Karpas-422 (cell line): Measurements from ENCODE around the gene IGSF21. TPM values are rescaled to one million over a fixed set of nuclear protein-coding genes. Genes with fewer than 3 reads are reported as not detected.

Source experiments
- DNase-seq: peaks from one replicate; pipeline ENCODE4 v3.0.0-alpha.2; 2015
- H2AFZ ChIP-seq: fragments of 200-600 bp; sonication (generic); 2 replicates; pipeline ENCODE4 v1.6.1; 2014; ENCODE audit warnings: antibody characterized with exemption, low read length, mixed read lengths
- H3K27ac ChIP-seq: fragments of 200-600 bp; sonication (generic); 2 replicates; pipeline ENCODE4 v1.5.1; 2014; ENCODE audit warnings: mild to moderate bottlenecking, low read length, moderate library complexity
- H3K27me3 ChIP-seq: fragments of 200-600 bp; sonication (generic); 2 replicates; pipeline ENCODE4 v1.6.1; 2014; ENCODE audit warnings: low read length, mixed read lengths
- H3K36me3 ChIP-seq: fragments of 200-600 bp; sonication (generic); 2 replicates; pipeline ENCODE4 v1.6.1; 2014; ENCODE audit warnings: low read length, mixed read lengths; ENCODE audit not compliant: insufficient read depth
- H3K4me1 ChIP-seq: fragments of 200-600 bp; sonication (generic); 2 replicates; pipeline ENCODE4 v1.6.1; 2014; ENCODE audit warnings: mild to moderate bottlenecking, low read length, mixed read lengths
- H3K4me2 ChIP-seq: fragments of 200-600 bp; sonication (generic); 2 replicates; pipeline ENCODE4 v1.6.1; 2014; ENCODE audit warnings: low read length, low read depth, mild to moderate bottlenecking; ENCODE audit not compliant: poor library complexity, severe bottlenecking
- H3K4me3 ChIP-seq: fragments of 200-600 bp; sonication (generic); 2 replicates; pipeline ENCODE4 v1.5.1; 2014; ENCODE audit warnings: mild to moderate bottlenecking, antibody characterized with exemption, low read length, mixed read lengths
- H3K79me2 ChIP-seq: fragments of 200-600 bp; sonication (generic); 2 replicates; pipeline ENCODE4 v1.6.1; 2014; ENCODE audit warnings: mild to moderate bottlenecking, low read length, mixed read lengths
- H3K9ac ChIP-seq: fragments of 200-600 bp; sonication (generic); 2 replicates; pipeline ENCODE4 v1.6.0; 2014; ENCODE audit warnings: low read length
- H3K9me2 ChIP-seq: fragments of 200-600 bp; sonication (generic), shearing (Covaris generic); replicated peaks from 2 replicates; pipeline ENCODE4 v1.6.0; 2014; ENCODE audit warnings: mild to moderate bottlenecking, low read length, moderate library complexity; ENCODE audit not compliant: insufficient read depth
- H3K9me3 ChIP-seq: fragments of 300-700, 200-600 bp; sonication (generic); 2 replicates; pipeline ENCODE4 v1.6.1; 2014; ENCODE audit warnings: low read length, mixed read lengths
- H4K20me1 ChIP-seq: fragments of 200-600 bp; sonication (generic); 2 replicates; pipeline ENCODE4 v1.6.1; 2014; ENCODE audit warnings: mild to moderate bottlenecking, antibody characterized with exemption, low read length, low read depth; ENCODE audit not compliant: insufficient read depth
- total RNA-seq: library from RNA; depleted of rRNA; stranded (reverse); fragments of >200 nt; shearing (Covaris generic); gene quantifications from 2 replicates; pipeline ENCODE4 v1.2.3, GENCODE V29; 2014; ENCODE audit warnings: low replicate concordance

IGSF21 gene
- total RNA-seq, 1 experiment from 2014 or later: 0.26 TPM

DNA sequence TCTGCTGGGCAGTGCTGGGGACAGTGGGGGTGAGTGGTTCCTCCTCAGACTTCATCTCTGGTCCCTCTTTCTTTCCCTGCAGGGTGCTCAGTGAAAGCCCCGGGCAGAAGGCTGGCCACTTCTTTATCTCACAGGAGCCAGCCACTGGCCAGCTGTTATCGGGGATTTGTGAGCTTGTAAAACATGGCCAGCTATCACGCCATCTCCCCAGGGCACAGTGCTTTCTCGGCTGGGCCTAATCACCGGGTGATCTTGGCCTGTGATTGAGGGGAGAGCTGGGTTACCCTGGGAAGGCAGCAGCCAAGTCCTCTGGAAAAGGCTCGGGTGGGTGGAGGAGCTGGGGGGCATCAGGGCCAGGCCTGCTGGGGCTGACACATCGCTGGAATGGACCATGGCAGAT is 83.0 kb downstream of the IGSF21 start:
- Histone ChIP-seq H3K4me2 (no peak overlapping the region), H3K27me3 (no peaks in the 10 kb centered on the region), H3K9me3 (no peaks in the 10 kb centered on the region), H3K4me3 (no peak overlapping the region), H3K36me3 (no peaks in the 10 kb centered on the region), H3K4me1 (no peaks in the 10 kb centered on the region), H4K20me1 (no peaks in the 10 kb centered on the region), H3K9me2 (no peaks in the 10 kb centered on the region), H2AFZ (no peak overlapping the region), H3K9ac (no peak overlapping the region), H3K79me2 (no peaks in the 10 kb centered on the region), H3K27ac (no peak overlapping the region)
- DNase-seq: no peak

DNA sequence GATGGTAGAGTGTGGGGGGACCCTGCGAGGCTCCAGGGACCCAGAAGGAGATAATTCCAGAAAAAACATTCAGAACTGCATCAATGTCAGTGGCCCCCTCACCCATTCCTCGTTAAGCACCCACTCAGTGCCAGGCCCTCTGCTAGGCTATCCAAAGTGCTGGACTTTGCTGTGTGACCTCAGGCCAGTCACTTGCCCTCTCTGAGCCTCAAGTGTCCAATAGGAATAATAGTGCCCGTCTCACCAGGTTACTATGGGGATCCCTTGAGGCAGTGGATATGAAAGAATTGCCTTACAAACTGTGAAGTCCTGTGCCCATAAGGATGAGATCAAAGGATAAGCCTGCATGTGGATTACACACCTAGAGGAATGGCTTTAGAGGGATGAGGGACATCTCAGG is 83.4 kb downstream of the IGSF21 start:
- Histone ChIP-seq H3K9ac (no peak overlapping the region), H3K27me3 (no peaks in the 10 kb centered on the region), H3K9me2 (no peaks in the 10 kb centered on the region), H3K4me1 (no peaks in the 10 kb centered on the region), H3K27ac (no peak overlapping the region), H3K36me3 (no peaks in the 10 kb centered on the region), H3K79me2 (no peaks in the 10 kb centered on the region), H3K4me3 (no peak overlapping the region), H3K4me2 (no peak overlapping the region), H4K20me1 (no peaks in the 10 kb centered on the region), H2AFZ (no peak overlapping the region), H3K9me3 (no peaks in the 10 kb centered on the region)
- DNase-seq: no peak

DNA sequence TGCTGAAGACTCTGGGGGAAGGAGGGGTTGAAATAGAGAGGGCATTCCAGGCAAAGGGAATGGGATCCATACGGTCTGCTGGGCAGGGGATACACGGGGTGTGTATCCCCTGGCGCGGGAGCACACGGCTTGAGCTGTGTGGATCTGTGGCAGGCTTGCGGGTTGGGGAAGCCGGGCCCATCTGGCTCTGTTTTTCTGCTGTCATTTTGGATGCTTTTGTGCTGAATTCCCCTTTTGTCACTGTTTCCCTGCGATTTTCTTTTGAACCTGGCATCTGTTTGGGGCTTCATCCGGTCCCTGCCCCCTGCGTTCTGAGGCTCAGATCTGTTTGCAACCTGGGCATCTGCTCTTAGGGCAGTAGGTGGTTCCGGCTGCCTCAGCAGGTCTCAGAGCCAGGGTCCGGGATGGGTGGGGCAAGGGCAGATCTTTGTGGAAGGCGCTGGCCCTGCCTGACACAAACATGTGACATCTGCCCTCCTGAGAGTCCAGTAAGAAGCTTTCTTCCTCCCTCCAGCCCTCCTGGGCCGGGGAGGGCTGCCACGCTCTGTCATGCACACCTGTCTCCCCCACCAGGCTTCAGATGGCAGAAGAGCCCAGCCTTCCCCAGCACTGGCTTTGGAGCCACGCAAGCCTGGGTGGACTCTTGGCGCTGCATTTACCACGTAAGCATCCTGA is 84.0 kb downstream of the IGSF21 start:
- Histone ChIP-seq H3K79me2 (no peaks in the 10 kb centered on the region), H3K9me2 (no peaks in the 10 kb centered on the region), H3K4me3 (no peak overlapping the region), H3K4me2 (no peak overlapping the region), H3K27ac (no peak overlapping the region), H3K9ac (no peak overlapping the region), H3K36me3 (no peaks in the 10 kb centered on the region), H3K9me3 (no peaks in the 10 kb centered on the region), H4K20me1 (no peaks in the 10 kb centered on the region), H3K4me1 (no peaks in the 10 kb centered on the region), H2AFZ (no peak overlapping the region), H3K27me3 (no peaks in the 10 kb centered on the region)
- no peak for DNase-seq

DNA sequence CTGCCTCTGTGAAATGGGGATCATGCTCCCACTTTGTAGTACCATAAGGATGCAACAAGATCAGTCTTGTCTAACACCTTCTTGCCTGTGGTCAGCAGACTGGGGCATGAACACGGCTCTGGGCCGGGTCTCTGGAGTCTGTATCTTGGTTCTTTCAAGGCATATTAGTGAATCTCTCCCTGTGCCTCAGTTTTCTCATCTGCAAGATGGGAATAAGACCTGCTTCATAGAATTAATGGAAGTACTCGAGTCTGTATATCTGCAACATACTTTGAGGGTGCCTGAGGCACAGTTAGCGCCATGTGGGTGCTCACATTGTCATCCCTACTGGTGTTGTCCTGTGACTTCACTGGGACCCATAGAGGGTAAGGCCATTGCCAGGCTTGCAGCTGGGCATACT is 84.6 kb downstream of the IGSF21 start:
- H3K27ac ChIP-seq: no peak overlapping the region
- no peaks in the 10 kb centered on the region for H3K79me2 ChIP-seq
- H3K4me1 ChIP-seq: no peaks in the 10 kb centered on the region
- H3K4me2 ChIP-seq: no peak overlapping the region
- no peaks in the 10 kb centered on the region for H3K27me3 ChIP-seq
- H3K9me3 ChIP-seq: no peaks in the 10 kb centered on the region
- no peak for DNase-seq
- no peak overlapping the region for H3K4me3 ChIP-seq
- no peak overlapping the region for H3K9ac ChIP-seq
- no peaks in the 10 kb centered on the region for H3K9me2 ChIP-seq
- H2AFZ ChIP-seq: no peak overlapping the region
- H4K20me1 ChIP-seq: no peaks in the 10 kb centered on the region
- H3K36me3 ChIP-seq: no peaks in the 10 kb centered on the region

DNA sequence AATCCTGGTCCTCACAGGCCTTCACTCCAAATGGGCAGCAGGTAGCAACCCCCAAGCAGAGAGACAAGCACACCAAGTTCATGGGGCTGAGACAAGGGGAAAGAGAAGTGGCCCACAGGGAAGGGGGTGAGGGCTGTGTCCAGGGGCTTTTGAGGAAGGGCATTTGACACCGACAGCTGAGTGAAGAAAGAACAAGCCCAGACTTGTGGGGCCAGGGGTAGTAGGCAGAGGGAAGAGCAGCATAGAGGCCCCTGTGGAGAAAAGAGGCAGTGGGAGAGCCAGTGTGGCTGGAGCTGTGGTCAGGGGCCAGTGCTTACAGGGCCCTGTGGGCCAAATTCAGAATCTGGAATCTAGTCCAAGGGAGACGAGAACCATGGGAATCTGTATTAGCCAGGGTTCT is 85.4 kb downstream of the IGSF21 start:
- H3K79me2 ChIP-seq: no peaks in the 10 kb centered on the region
- no peaks in the 10 kb centered on the region for H4K20me1 ChIP-seq
- H3K27me3 ChIP-seq: no peaks in the 10 kb centered on the region
- H3K9me2 ChIP-seq: no peaks in the 10 kb centered on the region
- no peak for DNase-seq
- no peak overlapping the region for H3K9ac ChIP-seq
- no peaks in the 10 kb centered on the region for H3K36me3 ChIP-seq
- no peaks in the 10 kb centered on the region for H3K9me3 ChIP-seq
- no peak overlapping the region for H3K4me3 ChIP-seq
- H3K27ac ChIP-seq: no peak overlapping the region
- H3K4me1 ChIP-seq: no peaks in the 10 kb centered on the region
- no peak overlapping the region for H2AFZ ChIP-seq
- no peak overlapping the region for H3K4me2 ChIP-seq

DNA sequence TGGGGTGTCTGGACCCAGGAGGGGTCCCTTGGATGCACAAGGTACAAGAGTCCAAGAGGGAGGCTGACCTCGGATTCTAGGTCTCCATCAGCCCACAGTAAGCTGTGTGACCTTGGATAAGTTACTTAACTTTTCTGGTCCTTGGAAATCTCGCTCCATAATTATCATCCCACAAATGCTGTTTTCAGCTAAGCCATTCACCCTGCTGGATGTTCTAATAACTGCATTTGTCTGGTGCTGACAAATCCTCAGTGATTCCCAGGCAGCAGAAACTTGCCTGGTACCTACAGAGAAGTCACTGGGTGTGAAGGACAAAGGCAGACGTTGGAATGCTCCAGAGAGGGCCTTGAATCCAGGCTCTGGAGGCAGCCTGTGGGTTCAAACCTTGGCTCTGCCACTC is 89.7 kb downstream of the IGSF21 start:
- H3K9ac ChIP-seq: no peak overlapping the region
- H2AFZ ChIP-seq: no peak overlapping the region
- H3K4me1 ChIP-seq: no peaks in the 10 kb centered on the region
- no peaks in the 10 kb centered on the region for H3K9me2 ChIP-seq
- H3K36me3 ChIP-seq: no peaks in the 10 kb centered on the region
- H3K27me3 ChIP-seq: no peaks in the 10 kb centered on the region
- no peak overlapping the region for H3K4me2 ChIP-seq
- no peak overlapping the region for H3K4me3 ChIP-seq
- H3K9me3 ChIP-seq: no peaks in the 10 kb centered on the region
- no peak overlapping the region for H3K27ac ChIP-seq
- H3K79me2 ChIP-seq: no peaks in the 10 kb centered on the region
- DNase-seq: no peak
- no peaks in the 10 kb centered on the region for H4K20me1 ChIP-seq

DNA sequence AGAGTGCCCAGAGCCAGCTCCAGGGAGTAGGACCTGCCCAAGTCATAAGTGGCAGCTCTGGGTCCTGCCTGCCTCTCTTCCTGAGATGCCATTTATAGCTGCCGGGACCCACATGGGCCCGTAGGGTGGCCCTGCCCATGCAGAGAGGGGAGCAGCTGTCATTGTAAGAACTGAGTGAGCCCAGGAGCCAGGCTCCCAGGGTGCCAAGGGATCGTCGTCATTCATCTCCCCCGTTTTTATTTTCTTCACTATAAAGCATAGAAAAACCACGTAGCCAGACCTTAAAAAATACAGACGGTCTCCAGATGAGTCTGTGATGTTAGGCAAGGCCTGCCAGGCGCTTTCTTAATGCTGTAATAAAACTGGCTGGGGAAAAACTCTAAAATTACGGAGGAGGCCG is 90.7 kb downstream of the IGSF21 start:
- H3K9me3 ChIP-seq: no peaks in the 10 kb centered on the region
- no peak overlapping the region for H3K4me2 ChIP-seq

DNA sequence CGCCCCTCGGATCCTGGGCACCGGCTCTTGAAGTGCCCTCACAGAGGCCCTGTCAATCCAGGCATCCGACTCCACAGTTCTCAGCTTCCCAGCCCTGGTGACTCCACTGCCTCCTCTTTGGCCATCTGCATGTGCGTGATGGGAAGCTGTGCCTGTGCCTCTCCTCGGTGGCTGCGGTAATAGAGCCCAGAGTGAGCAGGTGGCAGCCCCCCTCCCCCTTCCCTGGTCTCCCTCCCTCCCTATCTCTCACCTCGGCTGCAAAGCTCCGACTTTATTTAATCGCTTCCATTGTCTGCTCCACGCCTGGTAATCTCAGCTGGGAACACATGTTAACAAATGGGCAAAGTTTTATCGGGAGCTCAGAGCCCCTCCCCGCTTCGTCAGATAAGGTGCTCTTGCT is 91.9 kb downstream of the IGSF21 start:
- no peaks in the 10 kb centered on the region for H3K79me2 ChIP-seq

More for the DNA sequence above, 90.7 kb downstream of the IGSF21 start:
- Histone ChIP-seq H3K27me3 (no peaks in the 10 kb centered on the region), H3K4me3 (no peak overlapping the region), H3K79me2 (no peaks in the 10 kb centered on the region), H3K36me3 (no peaks in the 10 kb centered on the region), H4K20me1 (no peaks in the 10 kb centered on the region), H2AFZ (no peak overlapping the region), H3K4me1 (peaks cover under 1% of the 10 kb centered on the region), H3K9me2 (no peaks in the 10 kb centered on the region), H3K9ac (no peak overlapping the region), H3K27ac (no peak overlapping the region)
- no peak for DNase-seq

More for the DNA sequence above, 91.9 kb downstream of the IGSF21 start:
- no peaks in the 10 kb centered on the region for H3K9me3 ChIP-seq
- no peaks in the 10 kb centered on the region for H3K9me2 ChIP-seq
- no peak overlapping the region for H3K4me2 ChIP-seq
- no peak overlapping the region for H2AFZ ChIP-seq
- peaks cover 10% of the 10 kb centered on the region for H3K4me1 ChIP-seq
- DNase-seq: no peak
- no peak overlapping the region for H3K9ac ChIP-seq
- no peak overlapping the region for H3K27ac ChIP-seq
- H3K27me3 ChIP-seq: no peaks in the 10 kb centered on the region
- H3K4me3 ChIP-seq: no peak overlapping the region
- H3K36me3 ChIP-seq: no peaks in the 10 kb centered on the region
- H4K20me1 ChIP-seq: no peaks in the 10 kb centered on the region
